Measurements from ENCODE around the gene SPATS2L.

The SPATS2L gene

DNA sequence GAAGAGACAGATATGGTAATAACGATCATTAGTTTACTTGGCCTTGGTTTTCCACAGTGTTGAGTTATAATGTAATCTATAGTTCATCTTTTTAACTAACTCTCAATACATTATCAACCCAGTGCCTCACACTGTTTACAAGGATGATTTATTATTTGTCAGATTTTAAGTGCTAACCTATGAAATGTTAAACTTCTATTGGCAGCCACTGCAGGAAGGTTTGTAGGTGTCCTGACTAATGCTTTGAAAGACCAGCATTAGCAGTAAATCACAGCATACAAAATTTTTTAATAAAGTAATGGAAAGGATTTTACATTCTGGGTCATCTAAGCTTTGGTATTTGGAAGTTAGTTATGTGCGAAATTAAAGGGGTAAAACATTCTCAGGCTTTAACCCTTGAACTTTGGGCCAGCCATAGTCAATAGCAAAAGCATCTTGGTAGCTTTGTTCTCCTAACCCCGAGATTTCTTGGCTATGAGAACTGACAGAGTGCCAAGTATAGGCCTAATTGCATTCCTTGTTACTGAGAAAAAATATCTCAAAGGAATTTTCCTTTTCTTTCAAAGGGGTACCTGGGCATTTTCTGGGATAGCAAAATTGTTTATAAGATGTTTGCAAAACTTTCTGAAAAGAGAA, 30.6 kb downstream of the SPATS2L start:
- no peak for DNase-seq (ENCODE audit: low read depth)
- no peak overlapping the region for H3K4me3 ChIP-seq (ENCODE audit: low read depth, low read length)
- TF ChIP-seq, protein P1, sequence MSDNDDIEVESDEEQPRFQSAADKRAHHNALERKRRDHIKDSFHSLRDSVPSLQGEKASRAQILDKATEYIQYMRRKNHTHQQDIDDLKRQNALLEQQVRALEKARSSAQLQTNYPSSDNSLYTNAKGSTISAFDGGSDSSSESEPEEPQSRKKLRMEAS (IDR thresholded peaks at IDR 0.05; ENCODE audit: low read depth, low read length), result no peak
- TF ChIP-seq POLR2A (IDR thresholded peaks at IDR 0.05; ENCODE audit: extremely low read depth, insufficient read length), result no peak
- TF ChIP-seq MYC (IDR thresholded peaks at IDR 0.05; ENCODE audit: low read depth, low read length), result no peak
- TF ChIP-seq, protein P2, sequence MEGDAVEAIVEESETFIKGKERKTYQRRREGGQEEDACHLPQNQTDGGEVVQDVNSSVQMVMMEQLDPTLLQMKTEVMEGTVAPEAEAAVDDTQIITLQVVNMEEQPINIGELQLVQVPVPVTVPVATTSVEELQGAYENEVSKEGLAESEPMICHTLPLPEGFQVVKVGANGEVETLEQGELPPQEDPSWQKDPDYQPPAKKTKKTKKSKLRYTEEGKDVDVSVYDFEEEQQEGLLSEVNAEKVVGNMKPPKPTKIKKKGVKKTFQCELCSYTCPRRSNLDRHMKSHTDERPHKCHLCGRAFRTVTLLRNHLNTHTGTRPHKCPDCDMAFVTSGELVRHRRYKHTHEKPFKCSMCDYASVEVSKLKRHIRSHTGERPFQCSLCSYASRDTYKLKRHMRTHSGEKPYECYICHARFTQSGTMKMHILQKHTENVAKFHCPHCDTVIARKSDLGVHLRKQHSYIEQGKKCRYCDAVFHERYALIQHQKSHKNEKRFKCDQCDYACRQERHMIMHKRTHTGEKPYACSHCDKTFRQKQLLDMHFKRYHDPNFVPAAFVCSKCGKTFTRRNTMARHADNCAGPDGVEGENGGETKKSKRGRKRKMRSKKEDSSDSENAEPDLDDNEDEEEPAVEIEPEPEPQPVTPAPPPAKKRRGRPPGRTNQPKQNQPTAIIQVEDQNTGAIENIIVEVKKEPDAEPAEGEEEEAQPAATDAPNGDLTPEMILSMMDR (IDR thresholded peaks at IDR 0.05; ENCODE audit: low read depth, low read length), result no peak

DNA sequence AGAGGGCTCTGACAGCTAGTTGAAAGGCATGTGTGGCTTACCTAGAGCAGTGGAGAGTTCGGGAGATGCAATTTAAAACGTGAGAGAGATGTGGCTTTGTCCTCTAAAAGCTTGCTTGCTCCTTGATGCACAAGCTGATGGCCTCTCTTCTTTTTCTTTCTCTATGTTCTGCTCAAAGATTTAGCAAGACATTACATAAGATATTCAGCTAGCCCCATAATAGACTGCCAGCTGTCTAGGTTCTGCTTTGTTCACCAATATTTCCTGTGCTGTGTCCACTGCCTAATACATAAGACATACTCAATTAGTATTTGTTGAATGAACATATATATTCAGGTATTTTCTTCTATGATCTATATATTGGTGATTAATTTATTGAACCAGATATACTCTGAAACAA, 31.1 kb downstream of the SPATS2L start:
- TF ChIP-seq, protein P2 (IDR thresholded peaks at IDR 0.05; ENCODE audit: low read depth, low read length), result no peak
- no peak for TF ChIP-seq MYC (IDR thresholded peaks at IDR 0.05; ENCODE audit: low read depth, low read length)
- TF ChIP-seq POLR2A (IDR thresholded peaks at IDR 0.05; ENCODE audit: extremely low read depth, insufficient read length), result no peak
- TF ChIP-seq, protein P1 (IDR thresholded peaks at IDR 0.05; ENCODE audit: low read depth, low read length), result no peak
- no peak for DNase-seq (ENCODE audit: low read depth)
- no peak overlapping the region for H3K4me3 ChIP-seq (ENCODE audit: low read depth, low read length)

GRCh38 chr2:200338692-200339091, 32.2 kb downstream of the SPATS2L start:
- no peak overlapping the region for H3K4me3 ChIP-seq (ENCODE audit: low read depth, low read length)
- TF ChIP-seq, protein P1 (IDR thresholded peaks at IDR 0.05; ENCODE audit: low read depth, low read length), result no peak
- TF ChIP-seq, protein P2 (IDR thresholded peaks at IDR 0.05; ENCODE audit: low read depth, low read length), result no peak
- no peak for TF ChIP-seq MYC (IDR thresholded peaks at IDR 0.05; ENCODE audit: low read depth, low read length)
- TF ChIP-seq POLR2A (IDR thresholded peaks at IDR 0.05; ENCODE audit: extremely low read depth, insufficient read length), result no peak
- DNase-seq (ENCODE audit: low read depth), result no peak

DNA sequence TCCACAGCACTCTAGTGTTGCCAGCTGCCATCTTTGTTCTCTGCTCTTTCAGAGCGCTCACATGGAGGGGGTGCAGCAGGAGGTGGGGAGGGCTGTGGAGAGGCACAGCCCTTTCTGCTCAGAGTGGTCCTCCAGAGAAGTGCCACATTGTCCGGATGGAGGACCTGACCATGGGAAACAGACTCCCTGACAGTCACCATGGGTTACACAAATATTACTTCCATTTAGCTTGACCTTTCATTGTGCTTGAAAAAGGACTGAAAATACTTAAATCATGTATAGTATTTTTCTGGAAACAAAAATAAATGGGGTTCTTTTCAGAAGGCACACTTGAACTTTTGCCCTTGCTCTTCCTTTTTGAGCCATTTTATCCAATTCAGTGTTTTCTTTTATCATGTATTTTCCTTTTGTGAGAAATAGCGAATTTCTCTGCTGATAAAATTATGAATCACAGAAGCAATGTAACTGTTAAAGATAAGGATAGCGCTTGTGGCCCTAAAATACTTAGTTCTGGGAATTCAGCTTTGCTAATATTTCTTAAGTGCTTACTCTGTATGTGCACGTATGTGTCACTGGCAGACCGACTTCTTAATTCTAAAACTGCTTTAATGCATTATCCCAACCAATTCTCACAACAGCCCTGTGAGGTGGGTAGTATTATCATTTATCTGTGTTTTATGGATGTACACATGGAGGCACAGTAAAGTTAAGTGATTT, 34.2 kb downstream of the SPATS2L start:
- no peak for DNase-seq (ENCODE audit: low read depth)
- H3K4me3 ChIP-seq (ENCODE audit: low read depth, low read length), result no peak overlapping the region
- TF ChIP-seq, protein P2 (IDR thresholded peaks at IDR 0.05; ENCODE audit: low read depth, low read length), result no peak
- TF ChIP-seq MYC (IDR thresholded peaks at IDR 0.05; ENCODE audit: low read depth, low read length) (no peak), POLR2A (IDR thresholded peaks at IDR 0.05; ENCODE audit: extremely low read depth, insufficient read length) (no peak)
- TF ChIP-seq, protein P1 (IDR thresholded peaks at IDR 0.05; ENCODE audit: low read depth, low read length), result no peak

DNA sequence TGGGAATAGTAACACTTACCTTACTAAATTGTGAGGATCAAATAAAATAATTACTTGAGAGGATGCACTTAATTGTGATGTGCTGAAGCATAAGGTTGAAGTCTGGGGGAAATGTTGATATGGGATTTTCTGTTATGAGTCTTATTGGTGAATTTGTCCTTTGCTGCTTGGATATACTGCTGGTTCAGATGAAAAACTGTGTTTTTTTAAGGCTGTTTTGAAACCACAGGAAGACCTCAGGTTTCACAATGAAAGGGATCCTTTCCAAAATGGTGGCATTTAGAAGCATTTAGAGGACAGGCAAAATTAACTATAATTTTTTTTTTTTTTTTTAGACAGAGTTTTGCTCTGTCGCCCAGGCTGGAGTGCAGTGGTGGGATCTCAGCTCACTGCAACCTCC, 34.9 kb downstream of the SPATS2L start:
- H3K4me3 ChIP-seq (ENCODE audit: low read depth, low read length), result no peak overlapping the region
- no peak for TF ChIP-seq MYC (IDR thresholded peaks at IDR 0.05; ENCODE audit: low read depth, low read length)

GRCh38 chr2:200342235-200342634, 35.7 kb downstream of the SPATS2L start:
- DNase-seq (ENCODE audit: low read depth), result no peak

More for the DNA sequence above, 34.9 kb downstream of the SPATS2L start:
- no peak for DNase-seq (ENCODE audit: low read depth)

More at GRCh38 chr2:200342235-200342634, 35.7 kb downstream of the SPATS2L start:
- TF ChIP-seq MYC (IDR thresholded peaks at IDR 0.05; ENCODE audit: low read depth, low read length) (no peak), POLR2A (IDR thresholded peaks at IDR 0.05; ENCODE audit: extremely low read depth, insufficient read length) (no peak)
- TF ChIP-seq, protein P1 (IDR thresholded peaks at IDR 0.05; ENCODE audit: low read depth, low read length), result no peak
- TF ChIP-seq, protein P2 (IDR thresholded peaks at IDR 0.05; ENCODE audit: low read depth, low read length), result no peak
- H3K4me3 ChIP-seq (ENCODE audit: low read depth, low read length), result no peak overlapping the region
